ENCODE data around the gene TESK2. TPM values are rescaled to one million over a fixed set of nuclear protein-coding genes. Genes with fewer than 3 reads are reported as not detected.

The TESK2 gene
- total and polyA plus RNA-seq, 2 of the 8 experiments (the other 6 are each of a cell fraction or from before 2014, with no cell fraction given): 10.8 to 12.6 TPM

DNA sequence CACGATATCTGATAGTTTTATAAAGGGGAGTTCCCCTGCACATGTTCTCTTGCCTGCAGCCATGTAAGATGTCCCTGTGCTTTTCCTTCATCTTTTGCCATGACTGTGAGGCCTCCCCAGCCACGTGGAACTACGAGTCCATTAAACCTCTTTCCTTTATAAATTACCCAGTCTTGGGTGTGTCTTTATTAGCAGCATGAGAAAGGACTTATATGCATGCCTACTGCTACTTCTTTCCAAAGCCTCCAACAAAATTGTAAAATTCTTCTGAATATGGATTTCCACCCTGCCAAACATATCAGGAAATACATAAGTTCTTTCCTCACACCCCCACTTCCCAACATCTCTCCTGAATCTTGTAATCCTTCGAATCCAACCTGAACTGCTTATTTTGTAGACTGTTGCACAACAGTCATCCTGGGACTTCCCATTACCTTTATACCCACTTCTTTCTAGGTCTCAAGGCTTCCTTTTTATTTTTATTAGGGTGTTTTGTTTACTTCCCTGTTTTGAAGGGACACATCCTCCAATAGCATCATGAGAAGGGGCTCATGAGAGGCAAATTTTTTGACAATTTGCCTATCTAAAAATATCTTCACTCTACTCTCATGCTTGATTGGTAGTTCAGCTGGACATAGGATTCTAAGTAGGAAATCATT lies 83.2 kb downstream of the TESK2 start:
- Histone ChIP-seq H3K27ac (ENCODE audit: low read depth, low read length) (no peak overlapping the region), H4K8ac (ENCODE audit: extremely low read depth, insufficient read depth, low read length) (no peak overlapping the region), H2AFZ (ENCODE audit: low read length) (no peak overlapping the region), H3K14ac (ENCODE audit: insufficient read length) (no peak overlapping the region), H3K79me1 (ENCODE audit: low read depth, low read length) (no peaks in the 10 kb centered on the region), H4K20me1 (replicated peaks in 1 of 2; ENCODE audit: control insufficient read depth in 1 of 2, insufficient read depth in 2 of 2, low read length in 2 of 2) (no peaks in the 10 kb centered on the region), H3K4me1 (replicated peaks in 1 of 4; ENCODE audit: control insufficient read depth in 3 of 4, insufficient read depth in 4 of 4, low read length in 3 of 4) (no peaks in the 10 kb centered on the region), H3K4me2 (ENCODE audit: insufficient read depth in 1 of 2, low read depth in 2 of 2, low read length in 2 of 2) (no peak overlapping the region), H2BK15ac (ENCODE audit: low read length) (no peak overlapping the region), H3K4ac (replicated peaks; ENCODE audit: insufficient read length, low read depth, low read length) (no peak overlapping the region), H3K9me3 (ENCODE audit: insufficient read depth in 2 of 2, low read depth in 1 of 2, low read length in 1 of 2) (no peaks in the 10 kb centered on the region), H3K36me3 (ENCODE audit: control insufficient read depth in 2 of 4, insufficient read depth in 4 of 4, low read length in 3 of 4) (no peaks in the 10 kb centered on the region), H3K27me3 (replicated peaks in 1 of 4; ENCODE audit: control insufficient read depth in 3 of 4, extremely low read depth in 1 of 4, insufficient read depth in 3 of 4, low read length in 3 of 4) (no peaks in the 10 kb centered on the region), H2BK120ac (replicated peaks; ENCODE audit: low read depth, low read length) (no peak overlapping the region), H2BK20ac (ENCODE audit: low read length) (no peak overlapping the region), H2BK12ac (ENCODE audit: low read depth, low read length) (no peak overlapping the region), H3K56ac (replicated peaks; ENCODE audit: insufficient read length, low read depth, low read length) (no peak overlapping the region), H4K5ac (ENCODE audit: insufficient read length, low read depth, low read length) (no peak overlapping the region), H4K91ac (replicated peaks; ENCODE audit: insufficient read length, low read length) (no peak overlapping the region), H3K23ac (ENCODE audit: insufficient read length) (no peak overlapping the region), H2BK5ac (ENCODE audit: low read depth, low read length) (no peak overlapping the region), H3K23me2 (ENCODE audit: low read depth, low read length) (peaks cover 2% of the 10 kb centered on the region; the same call in 1 of the 2 replicates), H3K18ac (ENCODE audit: extremely low read depth, low read length) (no peak overlapping the region), H2AK5ac (ENCODE audit: low read depth, low read length) (no peak overlapping the region), H3K4me3 (ENCODE audit: extremely low read depth in 1 of 4, insufficient read depth in 2 of 4, low read depth in 3 of 4, low read length in 4 of 4) (no peak overlapping the region), H3K79me2 (ENCODE audit: control insufficient read depth in 1 of 2, insufficient read depth in 2 of 2, low read length in 2 of 2) (no peaks in the 10 kb centered on the region), H3K9ac (replicated peaks in 1 of 4; ENCODE audit: extremely low read depth in 1 of 4, low read depth in 3 of 4, low read length in 3 of 4) (no peak overlapping the region)
- CTCF ChIA-PET (ENCODE audit: partially characterized antibody): interaction anchor here (1.1 to 1.4 kb wide), 2 partner anchors 50 to 83 kb away, joined by 3 to 4 read pairs; partner anchors contain the start of gene TESK2
- FAIRE-seq: no peak
- TF ChIP-seq BCL11A (IDR thresholded peaks at IDR 0.05; ENCODE audit: low read depth in 2 of 2, low read length in 2 of 2) (no peak), TCF12 (IDR thresholded peaks at IDR 0.05; ENCODE audit: low read depth, low read length) (no peak)
- POLR2A ChIA-PET (ENCODE audit: partially characterized antibody): interaction anchor here (1.0 kb wide), 1 partner anchor 9 kb away, joined by 3 read pairs; no protein-coding TSS in a partner anchor
- DNase-seq (ENCODE audit: low read depth in 1 of 2, low spot score in 2 of 2): no peak
- 92% methylated on average over 4 of the region's 4 CpGs; no CpG with 5 or more reads in 1 of the 2 experiments for WGBS, 2 experiments (ENCODE audit: extremely low coverage in 1 of 2, insufficient coverage in 1 of 2, insufficient read length in 1 of 2, insufficient replicate concordance in 2 of 2, low coverage in 1 of 2, low lambda C conversion rate in 2 of 2, missing lambda C conversion rate in 1 of 2)
